ENCODE results near the gene NT5DC2. TPM values are rescaled to one million over a fixed set of nuclear protein-coding genes. Genes with fewer than 3 reads are reported as not detected.

The NT5DC2 gene
- total RNA-seq, 2 donors from 2014 or later, result 288 to 341 TPM

GRCh38 chr3:52494445-52494844 lies 39.2 kb downstream of the NT5DC2 start:
- no peak overlapping the region for H3K9ac ChIP-seq (ENCODE audit: extremely low read depth, low read length, poor library complexity, severe bottlenecking)
- peaks cover 20% of the 10 kb centered on the region for H3K36me3 Mint-ChIP-seq (ENCODE audit: low read depth)
- H3K27ac Mint-ChIP-seq, result peak overlapping the region; percentile 80

GRCh38 chr3:52493232-52494017 lies 40.2 kb downstream of the NT5DC2 start:
- peaks cover 22% of the 10 kb centered on the region for H3K36me3 Mint-ChIP-seq (ENCODE audit: low read depth)
- H3K27me3 Mint-ChIP-seq (ENCODE audit: insufficient read depth), result no peaks in the 10 kb centered on the region
- H3K4me1 Mint-ChIP-seq, result no peaks in the 10 kb centered on the region
- Histone ChIP-seq H3K4me3 (ENCODE audit: low read length) (no peak overlapping the region), H3K27me3 (ENCODE audit: control insufficient read depth, insufficient read depth, low read length, poor library complexity, severe bottlenecking) (no peaks in the 10 kb centered on the region), H3K27ac (ENCODE audit: low read depth, low read length) (no peak overlapping the region), H3K9ac (ENCODE audit: extremely low read depth, low read length, poor library complexity, severe bottlenecking) (no peak overlapping the region), H3K9me3 (ENCODE audit: control insufficient read depth, low read length) (no peaks in the 10 kb centered on the region), H3K4me1 (ENCODE audit: control insufficient read depth, insufficient read depth, low read length) (no peaks in the 10 kb centered on the region), H3K36me3 (ENCODE audit: control insufficient read depth, insufficient read depth, low read length) (peaks cover 28% of the 10 kb centered on the region)
- H3K4me3 Mint-ChIP-seq, result no peak overlapping the region
- H3K9me3 Mint-ChIP-seq, result no peaks in the 10 kb centered on the region
- 80 to 94% methylated on average over 1 to 7 of the region's 7 CpGs for WGBS, 2 experiments (ENCODE audit: insufficient coverage in 1 of 2, insufficient read length in 1 of 2)
- DNase-seq, result no peak
- H3K27ac Mint-ChIP-seq, result no peak overlapping the region
- TF ChIP-seq CTCF (conservative IDR thresholded peaks at IDR 0.05), result no peak

More at GRCh38 chr3:52494445-52494844, 39.2 kb downstream of the NT5DC2 start:
- Histone ChIP-seq H3K4me3 (ENCODE audit: low read length) (no peak overlapping the region), H3K36me3 (ENCODE audit: control insufficient read depth, insufficient read depth, low read length) (peaks cover 20% of the 10 kb centered on the region), H3K4me1 (ENCODE audit: control insufficient read depth, insufficient read depth, low read length) (no peaks in the 10 kb centered on the region), H3K27me3 (ENCODE audit: control insufficient read depth, insufficient read depth, low read length, poor library complexity, severe bottlenecking) (no peaks in the 10 kb centered on the region), H3K27ac (ENCODE audit: low read depth, low read length) (peak overlapping the region; percentile 11), H3K9me3 (ENCODE audit: control insufficient read depth, low read length) (no peaks in the 10 kb centered on the region)
- Mint-ChIP-seq H3K27me3 (ENCODE audit: insufficient read depth) (no peaks in the 10 kb centered on the region), H3K4me1 (no peaks in the 10 kb centered on the region), H3K4me3 (no peak overlapping the region), H3K9me3 (no peaks in the 10 kb centered on the region)
- peak; percentile 70 for DNase-seq
- 94 to 96% methylated on average over 5 to 7 of the region's 7 CpGs for WGBS, 2 experiments (ENCODE audit: insufficient coverage in 1 of 2, insufficient read length in 1 of 2)
- peak; percentile 41 for TF ChIP-seq CTCF (conservative IDR thresholded peaks at IDR 0.05)

GRCh38 chr3:52492059-52492458 lies 41.6 kb downstream of the NT5DC2 start:
- Histone ChIP-seq H3K9ac (ENCODE audit: extremely low read depth, low read length, poor library complexity, severe bottlenecking) (no peak overlapping the region), H3K27ac (ENCODE audit: low read depth, low read length) (peak overlapping the region; percentile 29), H3K9me3 (ENCODE audit: control insufficient read depth, low read length) (no peaks in the 10 kb centered on the region), H3K36me3 (ENCODE audit: control insufficient read depth, insufficient read depth, low read length) (peaks cover 28% of the 10 kb centered on the region), H3K4me3 (ENCODE audit: low read length) (no peak overlapping the region), H3K27me3 (ENCODE audit: control insufficient read depth, insufficient read depth, low read length, poor library complexity, severe bottlenecking) (no peaks in the 10 kb centered on the region), H3K4me1 (ENCODE audit: control insufficient read depth, insufficient read depth, low read length) (no peaks in the 10 kb centered on the region)
- 92 to 96% methylated on average over 19 to 21 of the region's 21 CpGs for WGBS, 2 experiments (ENCODE audit: insufficient coverage in 1 of 2, insufficient read length in 1 of 2)
- H3K4me3 Mint-ChIP-seq, result no peak overlapping the region
- no peak for DNase-seq
- no peaks in the 10 kb centered on the region for H3K27me3 Mint-ChIP-seq (ENCODE audit: insufficient read depth)
- H3K9me3 Mint-ChIP-seq, result no peaks in the 10 kb centered on the region
- H3K27ac Mint-ChIP-seq, result no peak overlapping the region
- no peaks in the 10 kb centered on the region for H3K4me1 Mint-ChIP-seq
- peaks cover 32% of the 10 kb centered on the region for H3K36me3 Mint-ChIP-seq (ENCODE audit: low read depth)
- no peak for TF ChIP-seq CTCF (conservative IDR thresholded peaks at IDR 0.05)

Measured in endodermal cell (in vitro differentiated cells).